ENCODE data around the gene MAPK10. TPM values are rescaled to one million over a fixed set of nuclear protein-coding genes. Genes with fewer than 3 reads are reported as not detected.
A peak's percentile ranks its signal among the peaks of the same experiment; 100 is the strongest.

MAPK10 gene
- total RNA-seq, 1 donor from 2014 or later: 123 TPM

GRCh38 chr4:86380181-86380724, 20.4 kb upstream of the MAPK10 start:
- no peak for DNase-seq (ENCODE audit: extremely low spot score in 2 of 2)
- H3K4me3 ChIP-seq: no peak overlapping the region
- no peaks in the 10 kb centered on the region for H3K36me3 ChIP-seq
- H3K27me3 ChIP-seq: no peaks in the 10 kb centered on the region
- TF ChIP-seq, protein P1, sequence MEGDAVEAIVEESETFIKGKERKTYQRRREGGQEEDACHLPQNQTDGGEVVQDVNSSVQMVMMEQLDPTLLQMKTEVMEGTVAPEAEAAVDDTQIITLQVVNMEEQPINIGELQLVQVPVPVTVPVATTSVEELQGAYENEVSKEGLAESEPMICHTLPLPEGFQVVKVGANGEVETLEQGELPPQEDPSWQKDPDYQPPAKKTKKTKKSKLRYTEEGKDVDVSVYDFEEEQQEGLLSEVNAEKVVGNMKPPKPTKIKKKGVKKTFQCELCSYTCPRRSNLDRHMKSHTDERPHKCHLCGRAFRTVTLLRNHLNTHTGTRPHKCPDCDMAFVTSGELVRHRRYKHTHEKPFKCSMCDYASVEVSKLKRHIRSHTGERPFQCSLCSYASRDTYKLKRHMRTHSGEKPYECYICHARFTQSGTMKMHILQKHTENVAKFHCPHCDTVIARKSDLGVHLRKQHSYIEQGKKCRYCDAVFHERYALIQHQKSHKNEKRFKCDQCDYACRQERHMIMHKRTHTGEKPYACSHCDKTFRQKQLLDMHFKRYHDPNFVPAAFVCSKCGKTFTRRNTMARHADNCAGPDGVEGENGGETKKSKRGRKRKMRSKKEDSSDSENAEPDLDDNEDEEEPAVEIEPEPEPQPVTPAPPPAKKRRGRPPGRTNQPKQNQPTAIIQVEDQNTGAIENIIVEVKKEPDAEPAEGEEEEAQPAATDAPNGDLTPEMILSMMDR (IDR thresholded peaks at IDR 0.05): no peak
- TF ChIP-seq POLR2A (IDR thresholded peaks at IDR 0.05) (no peak), POLR2AphosphoS5 (IDR thresholded peaks at IDR 0.05; ENCODE audit: insufficient read depth in 1 of 2, low read depth in 1 of 2) (no peak)
- H3K27ac ChIP-seq: no peak overlapping the region
- H3K4me1 ChIP-seq: peaks cover 21% of the 10 kb centered on the region
- H3K9me3 ChIP-seq: no peaks in the 10 kb centered on the region
- intact Hi-C loops (cut with DNase I): no loop called here

DNA sequence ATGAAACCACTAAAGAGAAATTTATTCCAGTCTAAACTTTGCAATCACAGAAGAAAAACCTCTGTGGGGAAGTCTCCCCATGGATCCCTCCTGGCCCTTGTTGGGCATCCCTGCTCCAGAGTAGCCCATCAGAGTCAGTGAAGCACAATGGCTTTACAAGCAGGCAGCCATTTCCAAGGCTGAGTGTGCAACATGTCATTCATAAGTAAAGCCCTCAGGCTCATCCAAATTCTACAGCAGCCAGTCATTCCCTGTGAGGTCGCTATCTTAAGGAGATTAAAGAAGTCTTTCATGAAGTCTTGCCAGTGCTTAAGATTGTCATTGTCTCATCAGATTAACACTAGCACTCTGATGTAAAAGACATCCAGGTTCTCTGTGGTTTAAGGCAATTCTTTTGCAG, 17.0 kb upstream of the MAPK10 start:
- no peaks in the 10 kb centered on the region for H3K36me3 ChIP-seq
- H3K9me3 ChIP-seq: no peaks in the 10 kb centered on the region
- intact Hi-C loops (cut with DNase I): no loop called here
- peaks cover 18% of the 10 kb centered on the region for H3K4me1 ChIP-seq
- DNase-seq (ENCODE audit: extremely low spot score in 2 of 2): no peak
- H3K27me3 ChIP-seq: no peaks in the 10 kb centered on the region
- no peak overlapping the region for H3K27ac ChIP-seq
- TF ChIP-seq POLR2AphosphoS5 (IDR thresholded peaks at IDR 0.05; ENCODE audit: insufficient read depth in 1 of 2, low read depth in 1 of 2): no peak
- TF ChIP-seq POLR2A (IDR thresholded peaks at IDR 0.05): no peak
- H3K4me3 ChIP-seq: no peak overlapping the region

- intact Hi-C loops (cut with DNase I): no loop called here
- no peak for TF ChIP-seq POLR2AphosphoS5 (IDR thresholded peaks at IDR 0.05; ENCODE audit: insufficient read depth in 1 of 2, low read depth in 1 of 2)
- TF ChIP-seq, protein P1 (IDR thresholded peaks at IDR 0.05): no peak
- no peak for TF ChIP-seq POLR2A (IDR thresholded peaks at IDR 0.05)
- Histone ChIP-seq H3K27ac (peak overlapping the region; percentile 27), H3K36me3 (peaks cover 0 to 3% of the 10 kb centered on the region in 2 donors), H3K27me3 (no peaks in the 10 kb centered on the region), H3K4me1 (peaks cover 15% of the 10 kb centered on the region), H3K4me3 (peak overlapping the region in 1 of 2 donors; percentile 2), H3K9me3 (no peaks in the 10 kb centered on the region)
- DNase-seq (ENCODE audit: extremely low spot score in 2 of 2): no peak
Observed at GRCh38 chr4:86368433-86368832, 8.6 kb upstream of the MAPK10 start.

GRCh38 chr4:86367577-86367976, 7.7 kb upstream of the MAPK10 start:
- Histone ChIP-seq H3K36me3 (peaks cover 0 to 3% of the 10 kb centered on the region in 2 donors), H3K27me3 (no peaks in the 10 kb centered on the region), H3K27ac (no peak overlapping the region), H3K9me3 (no peaks in the 10 kb centered on the region), H3K4me3 (no peak overlapping the region), H3K4me1 (peaks cover 15% of the 10 kb centered on the region)
- intact Hi-C loops (cut with DNase I): no loop called here
- no peak for DNase-seq (ENCODE audit: extremely low spot score in 2 of 2)
- TF ChIP-seq POLR2AphosphoS5 (IDR thresholded peaks at IDR 0.05; ENCODE audit: insufficient read depth in 1 of 2, low read depth in 1 of 2) (peak in 1 of 2 donors; percentile 19), POLR2A (IDR thresholded peaks at IDR 0.05) (no peak)

GRCh38 chr4:86366920-86367319, 7.1 kb upstream of the MAPK10 start:
- Histone ChIP-seq H3K27me3 (no peaks in the 10 kb centered on the region), H3K4me1 (peaks cover 15% of the 10 kb centered on the region), H3K4me3 (no peak overlapping the region), H3K36me3 (peaks cover 0 to 3% of the 10 kb centered on the region in 2 donors), H3K9me3 (no peaks in the 10 kb centered on the region), H3K27ac (no peak overlapping the region)
- intact Hi-C loops (cut with DNase I): no loop called here
- no peak for TF ChIP-seq POLR2A (IDR thresholded peaks at IDR 0.05)
- TF ChIP-seq, protein P1 (IDR thresholded peaks at IDR 0.05): no peak
- TF ChIP-seq POLR2AphosphoS5 (IDR thresholded peaks at IDR 0.05; ENCODE audit: insufficient read depth in 1 of 2, low read depth in 1 of 2): no peak
- no peak for DNase-seq (ENCODE audit: extremely low spot score in 2 of 2)

DNA sequence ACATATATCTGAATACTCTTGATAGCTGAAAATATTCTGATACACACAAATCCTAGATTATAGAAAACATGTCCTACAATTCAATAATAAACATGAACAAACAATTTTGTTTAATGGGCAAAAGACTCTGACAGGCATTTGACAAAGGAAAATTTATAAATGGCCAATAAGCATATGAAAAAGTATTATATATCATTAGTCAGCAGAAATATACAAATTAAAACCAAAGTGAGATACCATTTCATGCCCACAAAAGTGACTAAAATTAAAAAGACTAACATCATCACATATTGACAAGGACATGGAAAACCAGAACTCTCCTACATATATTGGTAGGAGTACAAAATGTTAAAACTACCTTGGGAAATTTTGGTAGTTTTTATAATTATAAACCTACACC, 2.7 kb upstream of the MAPK10 start:
- Histone ChIP-seq H3K4me1 (peaks cover 19% of the 10 kb centered on the region), H3K27me3 (no peaks in the 10 kb centered on the region), H3K9me3 (no peaks in the 10 kb centered on the region), H3K4me3 (no peak overlapping the region), H3K36me3 (peaks cover 0 to 3% of the 10 kb centered on the region in 2 donors), H3K27ac (no peak overlapping the region)
- no peak for DNase-seq (ENCODE audit: extremely low spot score in 2 of 2)
- intact Hi-C loops (cut with DNase I): no loop called here
- TF ChIP-seq POLR2A (IDR thresholded peaks at IDR 0.05) (no peak), POLR2AphosphoS5 (IDR thresholded peaks at IDR 0.05; ENCODE audit: insufficient read depth in 1 of 2, low read depth in 1 of 2) (no peak)
- TF ChIP-seq, protein P1 (IDR thresholded peaks at IDR 0.05): no peak
